Kidney (tissue), 14 donors: ENCODE data around the gene YPEL1. TPM values are rescaled to one million over a fixed set of nuclear protein-coding genes. Genes with fewer than 3 reads are reported as not detected.

Experiments
- DNase-seq, 5 donors: peaks; one replicate each; pipeline ENCODE4 v3.0.0-alpha.2; 2013 to 2020
- FAIRE-seq: peaks from 2 replicates; lab custom pipeline; 2012; peaks lifted over from hg19 to GRCh38; lab: Jason Lieb, UNC
- H3K27ac ChIP-seq, 2 donors: one replicate each; pipeline ENCODE4 v1.7.0; 2013; ENCODE audit warnings: low read depth in 2 of 2, low read length in 2 of 2, inconsistent platforms in 1 of 2
- H3K27me3 ChIP-seq: one replicate; pipeline ENCODE4 v1.7.1; 2013; ENCODE audit warnings: low read length, inconsistent platforms; ENCODE audit not compliant: control insufficient read depth, insufficient read depth
- H3K36me3 ChIP-seq, 3 donors: one replicate each; pipeline versions ENCODE4 v1.7.0 to v1.7.1; 2013; ENCODE audit warnings: low read length in 3 of 3, control low read depth in 1 of 3, inconsistent platforms in 1 of 3; ENCODE audit not compliant: insufficient read depth in 3 of 3, control insufficient read depth in 2 of 3
- H3K4me1 ChIP-seq, 3 donors: one replicate each; pipeline versions ENCODE4 v1.7.0 to v1.7.1; 2013; ENCODE audit warnings: low read length in 3 of 3, inconsistent platforms in 1 of 3, low read depth in 1 of 3; ENCODE audit not compliant: control insufficient read depth in 2 of 3, insufficient read depth in 2 of 3
- H3K4me3 ChIP-seq, 3 donors: one replicate each; pipeline versions ENCODE4 v1.7.0 to v1.8.1; 2013; ENCODE audit warnings: low read length in 3 of 3, control low read depth in 1 of 3, inconsistent platforms in 1 of 3
- H3K9ac ChIP-seq, 3 donors: one replicate each; pipeline versions ENCODE4 v1.7.0 to v1.7.1; 2013; ENCODE audit warnings: low read length in 3 of 3, control low read depth in 1 of 3, inconsistent platforms in 1 of 3
- H3K9me3 ChIP-seq, 3 donors: one replicate each; pipeline versions ENCODE4 v1.7.0 to v1.7.1; 2013; ENCODE audit warnings: low read length in 3 of 3, control low read depth in 1 of 3, inconsistent platforms in 1 of 3; ENCODE audit not compliant: control insufficient read depth in 2 of 3, insufficient read depth in 1 of 3
- CTCF ChIP-seq: IDR thresholded peaks from 3 replicates; pipeline ENCODE4 v1.5.1; 2012; ENCODE audit warnings: mild to moderate bottlenecking, moderate library complexity, borderline replicate concordance; ENCODE audit not compliant: insufficient read depth; ENCODE audit errors: extremely low read depth
- intact Hi-C: fragments of 100-400 bp; cut with DNase I; formaldehyde crosslinking; loops from one replicate; pipeline ENCODE4 v1.11.1; 2022
- polyA plus RNA-seq: library from polyadenylated mRNA; stranded (reverse); fragments of 350-450 nt; fragmentation: Illumina TruSeq; extraction: RNeasy Lipid Tissue Mini Kit (QIAGEN cat#74804); gene quantifications from one replicate; pipeline ENCODE4 v1.2.3, GENCODE V29; 2014; ENCODE audit warnings: low read depth, low replicate concordance; ENCODE audit not compliant: insufficient read depth
- total RNA-seq: library from RNA; stranded (reverse); fragmentation: NEBNext Ultra II Directional; extraction: Animal tissue kit (Norgen Biotek cat#: 25700); gene quantifications from one replicate; pipeline ENCODE4 v1.2.1, GENCODE V29; 2021
- donor health status: control.
- donor health status: control.
- donor health status: control.
- donor health status: control.
- donor health status: control.
- donor health status: DM: yes; HTN: yes; CAD: no.
- donor health status: Normal renal cell carcinoma (clear cell type).

Gene YPEL1
- total and polyA plus RNA-seq, 2 donors from 2014 or later: 2.2 to 6.1 TPM

- intact Hi-C loops: no loop called here
- H3K27me3 ChIP-seq: no peaks in the 10 kb centered on the region
- DNase-seq (no peak), FAIRE-seq (no peak)
- no peak overlapping the region for H3K9ac ChIP-seq
- H3K4me3 ChIP-seq: no peak overlapping the region
- H3K27ac ChIP-seq: no peak overlapping the region
- TF ChIP-seq CTCF: no peak
- H3K9me3 ChIP-seq: no peaks in the 10 kb centered on the region
- peaks cover 0 to 54% (median 19%) of the 10 kb centered on the region in 3 donors for H3K36me3 ChIP-seq
- no peaks in the 10 kb centered on the region for H3K4me1 ChIP-seq
These were observed 46.8 kb downstream of the YPEL1 start for GRCh38 chr22:21688706-21689381.

DNA sequence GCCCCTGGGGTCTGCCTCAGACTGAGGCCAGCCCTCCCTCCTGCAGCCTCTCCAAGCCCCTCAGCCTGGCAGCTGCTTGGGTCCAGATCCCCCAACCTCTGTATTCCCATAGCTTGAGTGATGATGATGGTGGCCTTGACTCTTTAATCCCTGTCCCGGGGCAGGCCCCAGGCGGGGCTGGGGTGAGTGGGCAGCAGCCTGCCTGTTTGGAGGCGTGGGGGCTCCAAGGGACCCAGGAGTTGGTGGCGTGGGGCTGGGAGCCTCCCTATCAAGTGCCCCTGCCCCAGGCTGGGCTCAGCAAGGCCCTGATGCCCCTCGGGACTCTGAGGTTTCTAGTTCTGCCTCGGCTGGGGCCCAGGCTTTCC lies 47.3 kb downstream of the YPEL1 start:
- Histone ChIP-seq H3K9ac (no peak overlapping the region), H3K4me3 (no peak overlapping the region), H3K27me3 (no peaks in the 10 kb centered on the region), H3K9me3 (no peaks in the 10 kb centered on the region), H3K27ac (no peak overlapping the region), H3K36me3 (peaks cover 0 to 49% (median 15%) of the 10 kb centered on the region in 3 donors), H3K4me1 (peaks cover 0 to 3% (median 3%) of the 10 kb centered on the region in 3 donors)
- intact Hi-C loops: no loop called here
- DNase-seq (no peak), FAIRE-seq (no peak)
- TF ChIP-seq CTCF: no peak

DNA sequence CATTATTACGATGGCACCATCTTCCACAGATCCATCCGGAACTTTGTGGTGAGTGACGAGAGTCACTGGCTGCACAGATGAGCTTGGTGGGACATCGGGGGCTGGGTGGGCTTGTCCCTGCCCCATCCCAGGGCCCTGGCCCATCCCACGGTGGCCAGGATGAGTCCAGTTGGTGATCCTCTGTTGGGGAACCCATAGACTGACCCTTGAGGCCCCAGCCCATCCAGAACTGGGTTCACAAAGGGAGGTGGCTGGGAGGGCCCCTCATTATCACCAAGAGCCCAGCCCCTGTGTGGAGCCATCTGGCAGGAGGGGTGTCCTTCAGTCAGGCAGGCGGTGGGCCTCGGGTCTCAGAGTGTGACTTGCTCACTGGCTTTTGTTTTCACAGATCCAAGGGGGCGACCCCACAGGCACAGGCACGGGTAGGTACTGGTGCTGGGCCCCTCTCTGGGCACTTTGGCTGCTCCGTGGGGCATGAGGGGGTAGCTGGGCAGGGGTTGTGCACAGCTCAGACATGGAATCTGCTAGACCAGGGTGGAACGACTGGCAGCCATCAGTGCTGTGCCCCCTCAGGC lies 47.8 kb downstream of the YPEL1 start:
- DNase-seq (no peak), FAIRE-seq (no peak)
- no peaks in the 10 kb centered on the region for H3K9me3 ChIP-seq
- no peak overlapping the region for H3K27ac ChIP-seq
- no peaks in the 10 kb centered on the region for H3K27me3 ChIP-seq
- peaks cover 0 to 47% (median 12%) of the 10 kb centered on the region in 3 donors for H3K36me3 ChIP-seq
- peaks cover 0 to 8% (median 8%) of the 10 kb centered on the region in 3 donors for H3K4me1 ChIP-seq
- no peak overlapping the region for H3K4me3 ChIP-seq
- TF ChIP-seq CTCF: no peak
- H3K9ac ChIP-seq: no peak overlapping the region
- intact Hi-C loops: no loop called here
